ENCODE data around the gene RASSF1.

The RASSF1 gene, protein sequence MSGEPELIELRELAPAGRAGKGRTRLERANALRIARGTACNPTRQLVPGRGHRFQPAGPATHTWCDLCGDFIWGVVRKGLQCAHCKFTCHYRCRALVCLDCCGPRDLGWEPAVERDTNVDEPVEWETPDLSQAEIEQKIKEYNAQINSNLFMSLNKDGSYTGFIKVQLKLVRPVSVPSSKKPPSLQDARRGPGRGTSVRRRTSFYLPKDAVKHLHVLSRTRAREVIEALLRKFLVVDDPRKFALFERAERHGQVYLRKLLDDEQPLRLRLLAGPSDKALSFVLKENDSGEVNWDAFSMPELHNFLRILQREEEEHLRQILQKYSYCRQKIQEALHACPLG
- 106 to 149 (median 138) reads per million in 3 donors for total RNA-seq

DNA sequence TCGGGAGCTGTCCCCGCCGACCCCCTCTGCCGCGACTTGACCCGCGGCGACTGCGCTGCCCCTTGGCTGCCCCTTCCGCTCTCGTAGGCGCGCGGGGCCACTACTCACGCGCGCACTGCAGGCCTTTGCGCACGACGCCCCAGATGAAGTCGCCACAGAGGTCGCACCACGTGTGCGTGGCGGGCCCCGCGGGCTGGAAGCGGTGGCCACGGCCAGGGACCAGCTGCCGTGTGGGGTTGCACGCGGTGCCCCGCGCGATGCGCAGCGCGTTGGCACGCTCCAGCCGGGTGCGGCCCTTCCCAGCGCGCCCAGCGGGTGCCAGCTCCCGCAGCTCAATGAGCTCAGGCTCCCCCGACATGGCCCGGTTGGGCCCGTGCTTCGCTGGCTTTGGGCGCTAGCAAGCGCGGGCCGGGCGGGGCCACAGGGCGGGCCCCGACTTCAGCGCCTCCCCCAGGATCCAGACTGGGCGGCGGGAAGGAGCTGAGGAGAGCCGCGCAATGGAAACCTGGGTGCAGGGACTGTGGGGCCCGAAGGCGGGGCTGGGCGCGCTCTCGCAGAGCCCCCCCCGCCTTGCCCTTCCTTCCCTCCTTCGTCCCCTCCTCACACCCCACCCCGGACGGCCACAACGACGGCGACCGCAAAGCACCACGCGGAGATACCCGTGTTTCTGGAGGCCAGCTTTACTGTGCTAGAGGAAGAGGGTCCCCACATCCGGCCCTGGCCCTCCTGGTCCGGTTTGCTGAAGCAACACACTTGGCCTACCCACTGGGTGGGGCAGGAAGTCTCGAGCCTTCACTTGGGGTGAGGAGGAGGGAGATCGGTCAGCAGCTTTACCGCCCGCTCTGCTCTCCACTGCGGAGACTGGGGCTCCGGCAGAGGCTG lies at the start of gene RASSF1:
RASSF1 (minus strand) TSS at position 389 of the 882 bp plus-strand sequence; CDS start at position 358, 31 bp downstream.
- no peaks in the 10 kb centered on the region for H3K36me3 ChIP-seq (ENCODE audit: control insufficient read depth, insufficient read depth, low read length)
- peaks cover 42% of the 10 kb centered on the region for H3K4me1 ChIP-seq (ENCODE audit: control insufficient read depth, insufficient read depth, low read length, poor library complexity, severe bottlenecking)
- peak; percentile 47 to 65 (median 48) for DNase-seq
- H3K27me3 ChIP-seq (replicated peaks; ENCODE audit: control insufficient read depth, insufficient read depth, low read length, poor library complexity, severe bottlenecking): no peaks in the 10 kb centered on the region
- no peaks in the 10 kb centered on the region for H3K9me3 ChIP-seq (ENCODE audit: control insufficient read depth, low read length)
- peak within 1 kb of the TSS; percentile 95 for H3K27ac ChIP-seq (ENCODE audit: insufficient read depth, low read length, poor library complexity, severe bottlenecking)
- peak within 1 kb of the TSS; percentile 51 for H3K4me3 ChIP-seq (ENCODE audit: insufficient read depth, low read depth, low read length, poor library complexity, severe bottlenecking)

DNA sequence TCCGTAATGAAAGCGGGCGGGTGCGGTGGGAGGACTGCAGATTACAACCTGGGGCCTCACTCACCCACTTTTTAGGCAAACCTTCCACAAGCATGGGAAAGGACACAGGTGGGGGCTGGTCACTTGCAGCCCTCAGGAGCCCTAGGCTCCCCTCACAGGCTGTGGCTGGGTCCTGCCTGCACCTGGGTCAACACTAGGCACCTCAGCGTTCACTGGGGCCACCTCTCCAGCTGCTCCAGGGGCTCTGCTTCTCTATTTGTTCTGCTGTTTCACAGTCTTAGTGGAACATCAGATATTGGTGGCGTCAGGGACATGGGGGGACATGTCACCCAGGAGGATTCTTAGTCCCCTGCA lies 48.8 kb upstream of the RASSF1 start:
- no peak for DNase-seq
- Histone ChIP-seq H3K9me3 (ENCODE audit: control insufficient read depth, low read length) (no peaks in the 10 kb centered on the region), H3K27ac (ENCODE audit: insufficient read depth, low read length, poor library complexity, severe bottlenecking) (no peak overlapping the region), H3K4me1 (ENCODE audit: control insufficient read depth, insufficient read depth, low read length, poor library complexity, severe bottlenecking) (no peaks in the 10 kb centered on the region), H3K27me3 (replicated peaks; ENCODE audit: control insufficient read depth, insufficient read depth, low read length, poor library complexity, severe bottlenecking) (no peaks in the 10 kb centered on the region), H3K4me3 (ENCODE audit: insufficient read depth, low read depth, low read length, poor library complexity, severe bottlenecking) (no peak overlapping the region), H3K36me3 (ENCODE audit: control insufficient read depth, insufficient read depth, low read length) (no peaks in the 10 kb centered on the region)

DNA sequence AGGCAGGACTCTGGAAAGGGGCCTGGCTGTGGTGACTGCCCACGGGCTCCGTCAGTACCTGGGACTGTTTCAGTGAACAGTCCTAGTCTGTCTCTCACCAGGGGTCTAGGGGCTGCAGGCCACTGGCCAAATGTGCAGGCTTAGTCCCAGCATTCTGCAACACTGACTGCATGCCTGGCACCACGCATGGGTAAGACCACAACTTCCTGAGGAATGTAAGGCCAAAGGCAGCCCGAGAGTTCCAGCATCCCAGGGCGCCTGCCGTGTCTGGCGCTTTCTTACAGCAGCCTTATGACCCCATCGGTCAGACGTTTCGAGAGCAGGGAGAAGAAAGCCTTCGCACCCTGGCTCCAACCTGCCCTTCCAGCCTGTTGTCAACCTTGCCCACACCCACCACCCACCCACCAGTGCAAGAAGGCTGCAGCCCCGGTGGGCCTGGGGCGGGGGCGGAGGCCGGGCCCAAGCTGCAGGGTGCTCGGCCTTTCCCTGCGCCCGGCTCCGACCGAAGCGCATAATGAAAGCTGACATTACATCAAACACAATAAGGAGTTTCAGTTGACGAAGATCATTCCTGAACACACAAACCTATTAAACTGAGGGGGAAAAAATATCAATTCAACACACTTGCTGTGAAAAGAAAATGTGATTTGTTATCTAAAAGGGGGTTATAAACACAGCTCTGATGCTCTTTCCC lies 48.2 kb upstream of the RASSF1 start:
- Histone ChIP-seq H3K36me3 (ENCODE audit: control insufficient read depth, insufficient read depth, low read length) (no peaks in the 10 kb centered on the region), H3K4me3 (ENCODE audit: insufficient read depth, low read depth, low read length, poor library complexity, severe bottlenecking) (no peak overlapping the region), H3K4me1 (ENCODE audit: control insufficient read depth, insufficient read depth, low read length, poor library complexity, severe bottlenecking) (no peaks in the 10 kb centered on the region), H3K27me3 (replicated peaks; ENCODE audit: control insufficient read depth, insufficient read depth, low read length, poor library complexity, severe bottlenecking) (no peaks in the 10 kb centered on the region), H3K9me3 (ENCODE audit: control insufficient read depth, low read length) (no peaks in the 10 kb centered on the region), H3K27ac (ENCODE audit: insufficient read depth, low read length, poor library complexity, severe bottlenecking) (no peak overlapping the region)
- no peak for DNase-seq

DNA sequence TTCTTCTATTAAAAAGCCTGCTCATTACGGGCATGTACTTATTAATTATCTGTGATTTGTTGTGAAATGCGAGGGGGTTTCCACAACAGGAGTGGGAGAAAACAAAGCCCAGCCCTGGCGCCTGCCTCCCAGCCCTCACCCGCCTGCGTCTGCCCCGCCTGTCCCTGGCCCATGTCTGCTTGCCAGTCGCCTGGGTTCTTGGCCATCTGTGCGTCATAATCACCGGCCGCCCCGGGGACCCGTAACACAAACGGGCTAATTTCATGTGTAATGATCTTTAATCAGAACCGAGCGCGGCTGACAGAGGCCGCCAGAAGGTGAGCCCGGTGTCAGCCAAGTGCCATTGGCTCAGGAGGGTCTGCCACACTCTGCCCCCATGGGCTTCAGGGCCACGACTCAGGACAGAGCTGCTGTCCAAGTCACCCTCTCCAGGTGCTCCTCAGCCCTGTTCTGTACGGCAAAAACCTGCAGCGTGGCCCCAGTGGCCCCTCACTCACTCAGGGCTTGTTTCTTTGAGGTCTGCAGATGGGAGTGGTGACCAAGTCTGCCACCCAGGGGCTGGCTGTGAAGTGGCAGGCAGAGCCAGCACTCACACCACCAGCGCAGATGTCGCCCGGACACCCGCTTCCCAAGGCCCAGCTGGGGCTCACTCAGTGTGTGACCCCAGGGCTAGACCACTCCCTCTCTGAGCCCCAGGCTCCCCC lies 47.5 kb upstream of the RASSF1 start:
- no peak for DNase-seq
- no peak overlapping the region for H3K27ac ChIP-seq (ENCODE audit: insufficient read depth, low read length, poor library complexity, severe bottlenecking)
- H3K36me3 ChIP-seq (ENCODE audit: control insufficient read depth, insufficient read depth, low read length): no peaks in the 10 kb centered on the region
- no peak overlapping the region for H3K4me3 ChIP-seq (ENCODE audit: insufficient read depth, low read depth, low read length, poor library complexity, severe bottlenecking)
- H3K4me1 ChIP-seq (ENCODE audit: control insufficient read depth, insufficient read depth, low read length, poor library complexity, severe bottlenecking): no peaks in the 10 kb centered on the region
- no peaks in the 10 kb centered on the region for H3K27me3 ChIP-seq (replicated peaks; ENCODE audit: control insufficient read depth, insufficient read depth, low read length, poor library complexity, severe bottlenecking)
- no peaks in the 10 kb centered on the region for H3K9me3 ChIP-seq (ENCODE audit: control insufficient read depth, low read length)

DNA sequence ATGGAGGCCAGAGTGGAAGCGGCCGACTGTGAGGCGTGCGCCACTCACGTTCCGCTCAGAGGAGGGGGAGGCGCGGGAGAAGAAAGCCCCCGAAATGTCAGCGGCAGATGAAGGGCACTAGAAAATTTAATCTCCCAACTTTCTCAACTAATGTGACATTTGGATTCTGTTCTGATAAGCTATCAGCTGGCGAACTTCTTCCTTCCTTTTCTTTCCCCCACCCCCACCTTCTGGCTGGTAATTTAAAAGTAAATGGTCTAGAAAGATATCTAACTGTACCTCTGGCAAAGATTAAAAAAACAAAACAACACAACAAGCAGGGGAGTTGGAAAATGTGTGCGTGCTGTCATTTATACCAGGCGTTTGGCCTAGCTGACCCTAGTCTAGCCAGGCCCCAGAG lies 45.1 kb upstream of the RASSF1 start:
- H3K27ac ChIP-seq (ENCODE audit: insufficient read depth, low read length, poor library complexity, severe bottlenecking): no peak overlapping the region
- H3K27me3 ChIP-seq (replicated peaks; ENCODE audit: control insufficient read depth, insufficient read depth, low read length, poor library complexity, severe bottlenecking): no peaks in the 10 kb centered on the region
- no peaks in the 10 kb centered on the region for H3K36me3 ChIP-seq (ENCODE audit: control insufficient read depth, insufficient read depth, low read length)
- no peak overlapping the region for H3K4me3 ChIP-seq (ENCODE audit: insufficient read depth, low read depth, low read length, poor library complexity, severe bottlenecking)
- H3K9me3 ChIP-seq (ENCODE audit: control insufficient read depth, low read length): no peaks in the 10 kb centered on the region
- DNase-seq: no peak
- no peaks in the 10 kb centered on the region for H3K4me1 ChIP-seq (ENCODE audit: control insufficient read depth, insufficient read depth, low read length, poor library complexity, severe bottlenecking)

DNA sequence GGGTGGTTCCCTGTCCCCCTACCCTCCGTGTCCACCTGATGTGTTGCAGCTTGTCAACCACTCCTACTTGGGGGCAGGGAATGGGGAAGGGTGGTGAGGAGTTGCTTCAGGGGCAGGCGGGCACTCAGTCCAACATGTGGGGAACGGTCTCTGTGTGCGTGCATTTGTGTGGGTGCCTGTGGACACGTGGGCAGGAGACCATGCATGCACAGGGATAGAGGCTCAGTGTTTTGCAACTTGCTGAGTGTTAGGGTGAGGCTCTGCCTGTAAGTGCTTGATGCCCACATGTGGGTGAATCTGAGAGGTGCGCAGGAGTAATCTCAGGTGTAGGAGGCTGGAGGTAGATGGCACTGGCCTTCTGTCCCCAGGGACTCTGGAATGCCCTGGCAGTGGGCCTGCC lies 43.1 kb upstream of the RASSF1 start:
- no peak for DNase-seq
- H3K4me1 ChIP-seq (ENCODE audit: control insufficient read depth, insufficient read depth, low read length, poor library complexity, severe bottlenecking): no peaks in the 10 kb centered on the region
- H3K9me3 ChIP-seq (ENCODE audit: control insufficient read depth, low read length): no peaks in the 10 kb centered on the region
- H3K27ac ChIP-seq (ENCODE audit: insufficient read depth, low read length, poor library complexity, severe bottlenecking): no peak overlapping the region
- H3K4me3 ChIP-seq (ENCODE audit: insufficient read depth, low read depth, low read length, poor library complexity, severe bottlenecking): no peak overlapping the region
- H3K36me3 ChIP-seq (ENCODE audit: control insufficient read depth, insufficient read depth, low read length): no peaks in the 10 kb centered on the region
- H3K27me3 ChIP-seq (replicated peaks; ENCODE audit: control insufficient read depth, insufficient read depth, low read length, poor library complexity, severe bottlenecking): no peaks in the 10 kb centered on the region

DNA sequence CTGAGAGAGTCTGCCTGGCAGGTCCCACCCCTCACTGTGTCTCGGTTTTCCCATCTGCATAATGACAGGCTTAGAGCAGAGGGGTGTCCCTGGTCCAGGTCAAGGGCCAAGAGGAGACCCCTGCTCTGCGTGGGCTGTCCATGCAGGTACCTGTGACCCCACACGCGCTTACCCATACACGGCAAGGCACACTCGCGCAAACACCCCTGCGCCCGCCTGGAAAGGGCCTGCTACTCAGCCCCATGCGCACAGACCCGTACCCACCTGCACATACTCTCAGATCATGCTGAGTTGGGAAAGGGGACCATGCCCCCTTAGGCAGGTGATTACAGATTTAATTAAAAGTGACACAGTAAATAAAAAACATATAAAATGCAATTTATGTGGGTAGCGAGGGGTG lies 42.1 kb upstream of the RASSF1 start:
- Histone ChIP-seq H3K27ac (ENCODE audit: insufficient read depth, low read length, poor library complexity, severe bottlenecking) (no peak overlapping the region), H3K9me3 (ENCODE audit: control insufficient read depth, low read length) (no peaks in the 10 kb centered on the region), H3K27me3 (replicated peaks; ENCODE audit: control insufficient read depth, insufficient read depth, low read length, poor library complexity, severe bottlenecking) (no peaks in the 10 kb centered on the region), H3K4me3 (ENCODE audit: insufficient read depth, low read depth, low read length, poor library complexity, severe bottlenecking) (no peak overlapping the region), H3K4me1 (ENCODE audit: control insufficient read depth, insufficient read depth, low read length, poor library complexity, severe bottlenecking) (no peaks in the 10 kb centered on the region), H3K36me3 (ENCODE audit: control insufficient read depth, insufficient read depth, low read length) (no peaks in the 10 kb centered on the region)
- no peak for DNase-seq

DNA sequence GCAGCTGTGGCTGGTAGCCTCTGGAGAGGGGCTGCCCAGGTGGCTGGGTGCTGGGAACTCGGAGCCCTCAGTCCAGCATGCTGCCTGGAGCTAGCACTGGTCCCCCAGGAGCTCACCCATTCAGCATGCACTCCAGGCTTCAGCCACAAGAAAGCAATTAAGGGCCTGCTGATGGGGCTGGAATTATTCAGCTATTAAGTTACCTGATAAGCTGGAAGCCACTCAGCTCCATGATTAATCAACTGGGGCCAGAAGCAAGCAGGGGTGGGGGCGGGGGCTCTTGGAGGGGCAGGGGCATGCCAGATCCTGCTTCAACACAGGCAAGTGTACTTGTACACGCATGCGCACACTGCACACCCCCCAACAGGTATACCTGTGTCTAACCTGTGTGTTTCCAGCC lies 40.7 kb upstream of the RASSF1 start:
- H3K27me3 ChIP-seq (replicated peaks; ENCODE audit: control insufficient read depth, insufficient read depth, low read length, poor library complexity, severe bottlenecking): no peaks in the 10 kb centered on the region
- H3K36me3 ChIP-seq (ENCODE audit: control insufficient read depth, insufficient read depth, low read length): no peaks in the 10 kb centered on the region
- DNase-seq: no peak
- H3K9me3 ChIP-seq (ENCODE audit: control insufficient read depth, low read length): no peaks in the 10 kb centered on the region
- no peak overlapping the region for H3K4me3 ChIP-seq (ENCODE audit: insufficient read depth, low read depth, low read length, poor library complexity, severe bottlenecking)
- H3K27ac ChIP-seq (ENCODE audit: insufficient read depth, low read length, poor library complexity, severe bottlenecking): no peak overlapping the region
- no peaks in the 10 kb centered on the region for H3K4me1 ChIP-seq (ENCODE audit: control insufficient read depth, insufficient read depth, low read length, poor library complexity, severe bottlenecking)

DNA sequence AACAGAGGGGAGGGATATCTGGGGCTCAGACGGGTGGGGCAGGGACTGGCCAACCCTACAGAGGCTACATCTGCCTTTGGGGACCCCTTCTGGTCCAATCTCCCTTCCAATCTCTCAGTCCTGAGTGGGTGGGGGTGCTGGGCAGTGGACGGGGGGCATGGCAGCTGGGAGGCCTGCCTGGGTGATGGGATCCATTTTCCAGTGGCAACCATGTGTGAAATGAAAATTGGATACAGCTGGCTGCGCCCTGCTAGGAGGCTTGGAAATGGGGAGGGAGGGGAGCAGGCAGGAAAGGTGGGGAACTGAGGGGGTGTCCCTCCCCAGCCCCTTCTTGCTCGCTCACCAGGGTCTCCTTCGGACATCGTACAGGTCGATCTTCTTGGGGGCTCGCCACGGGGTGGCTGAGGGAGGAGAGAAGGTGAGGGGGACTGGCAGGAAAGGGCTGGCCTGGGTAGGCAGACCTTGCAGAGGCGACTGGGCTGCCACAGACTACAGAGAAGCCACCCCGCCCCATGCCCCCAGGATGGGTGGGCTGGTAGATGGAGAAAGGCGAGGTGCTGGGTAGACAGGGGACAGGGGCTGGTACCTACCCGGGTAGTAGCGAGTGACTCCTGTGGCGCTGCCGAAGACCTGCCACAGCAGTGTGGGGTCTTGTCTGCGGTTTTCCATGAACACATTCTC lies 39.9 kb upstream of the RASSF1 start:
- no peaks in the 10 kb centered on the region for H3K9me3 ChIP-seq (ENCODE audit: control insufficient read depth, low read length)
- DNase-seq: no peak
- no peaks in the 10 kb centered on the region for H3K36me3 ChIP-seq (ENCODE audit: control insufficient read depth, insufficient read depth, low read length)
- H3K27me3 ChIP-seq (replicated peaks; ENCODE audit: control insufficient read depth, insufficient read depth, low read length, poor library complexity, severe bottlenecking): no peaks in the 10 kb centered on the region
- H3K4me1 ChIP-seq (ENCODE audit: control insufficient read depth, insufficient read depth, low read length, poor library complexity, severe bottlenecking): no peaks in the 10 kb centered on the region
- H3K27ac ChIP-seq (ENCODE audit: insufficient read depth, low read length, poor library complexity, severe bottlenecking): no peak overlapping the region
- no peak overlapping the region for H3K4me3 ChIP-seq (ENCODE audit: insufficient read depth, low read depth, low read length, poor library complexity, severe bottlenecking)

Data from effector memory CD4-positive, alpha-beta T cell (primary cell).